Measurements from ENCODE around the gene SGK1.

The SGK1 gene

GRCh38 chr6:134138226-134138975 lies 179.5 kb downstream of the SGK1 start:
- no peak for DNase-seq (ENCODE audit: low read depth in 3 of 3, low spot score in 1 of 3)

- DNase-seq (ENCODE audit: low read depth in 3 of 3, low spot score in 1 of 3) = no peak
Measured at GRCh38 chr6:134134654-134135053, 183.3 kb downstream of the SGK1 start.

GRCh38 chr6:134132494-134133141 lies 185.3 kb downstream of the SGK1 start:
- DNase-seq (ENCODE audit: low read depth in 3 of 3, low spot score in 1 of 3) = no peak

- no peak for DNase-seq (ENCODE audit: low read depth in 3 of 3, low spot score in 1 of 3)
Measured at GRCh38 chr6:134131530-134132139, 186.3 kb downstream of the SGK1 start.

GRCh38 chr6:134128146-134128545 lies 189.8 kb downstream of the SGK1 start:
- DNase-seq (ENCODE audit: low read depth in 3 of 3, low spot score in 1 of 3) = no peak

- no peak for DNase-seq (ENCODE audit: low read depth in 3 of 3, low spot score in 1 of 3)
Measured at GRCh38 chr6:134123666-134124208, 194.2 kb downstream of the SGK1 start.

- DNase-seq (ENCODE audit: low read depth in 3 of 3, low spot score in 1 of 3) = no peak
Measured at GRCh38 chr6:134122775-134123174, 195.1 kb downstream of the SGK1 start.

GRCh38 chr6:134119486-134119885 lies 198.4 kb downstream of the SGK1 start:
- DNase-seq (ENCODE audit: low read depth in 3 of 3, low spot score in 1 of 3) = no peak

Measured in stimulated activated CD4-positive, alpha-beta T cell treated with anti-CD3 and anti-CD28 coated beads, TNF-alpha, amount 100 ng/mL, for 1 hour (primary cell).